GM10266 (cell line): ENCODE measurements around the gene NPIPB6.
A peak's percentile ranks its signal among the peaks of the same experiment; 100 is the strongest.

Experiments
- DNase-seq: peaks from one replicate; pipeline ENCODE4 v3.0.0; 2012; ENCODE audit errors: extremely low spot score
- TF ChIP-seq, protein P1 (sequence below): IDR thresholded peaks from 2 replicates; pipeline ENCODE4 v1.5.1; 2012; ENCODE audit warnings: mild to moderate bottlenecking, low read depth; ENCODE audit not compliant: control insufficient read depth, insufficient read depth; ENCODE audit errors: missing control alignments

Gene NPIPB6

GRCh38 chr16:28326881-28327610, 36.3 kb downstream of the NPIPB6 start:
- TF ChIP-seq, protein P1, sequence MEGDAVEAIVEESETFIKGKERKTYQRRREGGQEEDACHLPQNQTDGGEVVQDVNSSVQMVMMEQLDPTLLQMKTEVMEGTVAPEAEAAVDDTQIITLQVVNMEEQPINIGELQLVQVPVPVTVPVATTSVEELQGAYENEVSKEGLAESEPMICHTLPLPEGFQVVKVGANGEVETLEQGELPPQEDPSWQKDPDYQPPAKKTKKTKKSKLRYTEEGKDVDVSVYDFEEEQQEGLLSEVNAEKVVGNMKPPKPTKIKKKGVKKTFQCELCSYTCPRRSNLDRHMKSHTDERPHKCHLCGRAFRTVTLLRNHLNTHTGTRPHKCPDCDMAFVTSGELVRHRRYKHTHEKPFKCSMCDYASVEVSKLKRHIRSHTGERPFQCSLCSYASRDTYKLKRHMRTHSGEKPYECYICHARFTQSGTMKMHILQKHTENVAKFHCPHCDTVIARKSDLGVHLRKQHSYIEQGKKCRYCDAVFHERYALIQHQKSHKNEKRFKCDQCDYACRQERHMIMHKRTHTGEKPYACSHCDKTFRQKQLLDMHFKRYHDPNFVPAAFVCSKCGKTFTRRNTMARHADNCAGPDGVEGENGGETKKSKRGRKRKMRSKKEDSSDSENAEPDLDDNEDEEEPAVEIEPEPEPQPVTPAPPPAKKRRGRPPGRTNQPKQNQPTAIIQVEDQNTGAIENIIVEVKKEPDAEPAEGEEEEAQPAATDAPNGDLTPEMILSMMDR, result peak; percentile 76
- DNase-seq, result peak; percentile 84

- TF ChIP-seq, protein P1, result no peak
- no peak for DNase-seq
Observed at GRCh38 chr16:28324887-28325279, 38.4 kb downstream of the NPIPB6 start.

- TF ChIP-seq, protein P1, result no peak
- DNase-seq, result no peak
Observed at GRCh38 chr16:28324235-28324886, 38.9 kb downstream of the NPIPB6 start.

DNA sequence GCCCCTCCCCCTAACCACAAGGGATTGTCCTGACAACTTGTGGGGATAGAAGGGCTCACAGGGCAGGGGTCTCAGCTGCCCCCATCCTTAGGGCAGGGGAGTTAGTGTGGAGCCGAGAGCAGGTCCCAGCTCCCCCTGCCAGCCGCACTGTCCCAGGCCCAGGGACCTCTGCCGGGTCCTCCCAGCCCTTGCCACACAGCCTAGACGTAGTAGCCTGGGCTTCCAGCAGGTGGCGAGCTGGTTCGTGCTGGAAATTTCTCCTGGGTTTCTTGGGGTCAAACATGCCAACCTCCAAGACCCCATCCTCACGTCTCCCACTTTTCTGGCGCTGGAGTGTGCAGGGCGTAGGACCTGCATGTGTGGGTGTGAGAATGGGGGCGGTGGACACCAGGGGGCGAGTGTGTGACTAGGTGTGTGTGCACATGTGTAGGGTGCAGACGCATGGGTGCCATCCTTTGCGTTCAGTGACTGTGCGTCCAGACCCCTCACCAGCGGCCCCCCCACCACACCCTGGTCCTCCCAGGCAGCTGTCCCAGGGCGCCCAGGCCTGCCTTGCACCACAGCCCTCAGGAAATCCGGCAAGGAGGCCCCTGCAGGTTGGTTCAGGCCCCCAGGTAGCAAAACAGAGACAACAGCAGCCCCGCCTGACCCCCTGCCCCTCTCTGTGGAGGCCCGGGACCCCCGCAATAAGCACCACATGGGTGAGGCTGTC, 41.5 kb downstream of the NPIPB6 start:
- peak; percentile 79 for DNase-seq
- TF ChIP-seq, protein P1, result peak; percentile 81

GRCh38 chr16:28320741-28321140, 42.6 kb downstream of the NPIPB6 start:
- no peak for DNase-seq
- TF ChIP-seq, protein P1, result no peak

DNA sequence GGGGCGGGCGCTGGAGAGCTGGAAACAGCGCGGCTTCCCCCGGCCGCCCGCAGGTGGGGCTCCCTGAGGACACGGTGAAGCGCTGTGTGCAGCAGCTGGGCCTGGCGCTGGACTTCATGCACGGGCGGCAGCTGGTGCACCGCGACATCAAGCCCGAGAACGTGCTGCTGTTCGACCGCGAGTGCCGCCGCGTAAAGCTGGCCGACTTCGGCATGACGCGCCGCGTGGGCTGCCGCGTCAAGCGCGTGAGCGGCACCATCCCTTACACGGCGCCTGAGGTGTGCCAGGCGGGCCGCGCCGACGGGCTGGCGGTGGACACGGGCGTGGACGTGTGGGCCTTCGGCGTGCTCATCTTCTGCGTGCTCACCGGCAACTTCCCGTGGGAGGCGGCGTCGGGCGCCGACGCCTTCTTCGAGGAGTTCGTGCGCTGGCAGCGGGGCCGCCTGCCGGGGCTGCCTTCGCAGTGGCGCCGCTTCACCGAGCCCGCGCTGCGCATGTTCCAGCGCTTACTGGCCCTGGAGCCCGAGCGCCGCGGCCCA, 43.2 kb downstream of the NPIPB6 start:
- no peak for DNase-seq
- TF ChIP-seq, protein P1, result no peak

DNA sequence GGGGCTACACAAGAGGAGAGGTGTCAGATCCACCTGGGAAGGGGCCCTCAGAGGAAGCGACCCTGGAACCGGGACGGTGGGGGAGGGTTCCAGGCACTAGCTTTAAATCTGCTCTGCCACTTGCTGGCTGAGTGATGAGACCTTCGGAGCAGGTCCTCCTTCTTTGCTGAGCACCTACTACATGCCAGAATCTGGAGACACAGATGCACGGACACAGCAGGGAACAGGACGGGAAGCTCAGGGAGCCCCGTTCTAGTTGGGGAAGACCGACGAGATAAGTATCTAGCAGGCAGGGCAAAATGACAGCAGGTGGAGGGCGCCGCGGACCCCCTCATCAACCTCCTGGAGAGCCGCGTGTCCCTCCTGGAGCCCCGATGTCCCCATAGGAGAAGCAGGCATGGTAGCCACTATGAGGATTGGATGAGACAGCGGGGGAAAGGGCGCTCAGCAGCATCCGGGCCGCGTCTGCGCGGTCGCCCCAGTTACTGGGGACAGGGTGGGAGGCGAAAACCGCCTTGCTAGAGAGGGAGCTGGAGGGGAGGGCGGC, 43.8 kb downstream of the NPIPB6 start:
- no peak for DNase-seq
- TF ChIP-seq, protein P1, result no peak
